NCI-H1417 treated with DMSO at 0.1 percent for 48 hours (cell line): Measurements from ENCODE around the gene DOCK1.

Experiments
- DNase-seq: peaks from one replicate; lab custom pipeline; 2025; lab: John Stamatoyannopoulos, UW

The DOCK1 gene

GRCh38 chr10:127039435-127039834 lies 134.2 kb downstream of the DOCK1 start:
- no peak for DNase-seq

GRCh38 chr10:127040756-127041155 lies 135.5 kb downstream of the DOCK1 start:
- no peak for DNase-seq

- no peak for DNase-seq
Observed at GRCh38 chr10:127041552-127041951, 136.3 kb downstream of the DOCK1 start.

- no peak for DNase-seq
Observed at GRCh38 chr10:127043301-127043700, 138.1 kb downstream of the DOCK1 start.

GRCh38 chr10:127044186-127044585 lies 139.0 kb downstream of the DOCK1 start:
- no peak for DNase-seq

GRCh38 chr10:127046975-127047877 lies 142.0 kb downstream of the DOCK1 start:
- no peak for DNase-seq

GRCh38 chr10:127047878-127048238 lies 142.6 kb downstream of the DOCK1 start:
- DNase-seq, result no peak

- DNase-seq, result no peak
Observed at GRCh38 chr10:127048630-127049029, 143.4 kb downstream of the DOCK1 start.

GRCh38 chr10:127052001-127052400 lies 146.8 kb downstream of the DOCK1 start:
- DNase-seq, result no peak

GRCh38 chr10:127055263-127055662 lies 150.0 kb downstream of the DOCK1 start:
- no peak for DNase-seq

GRCh38 chr10:127059314-127059713 lies 154.1 kb downstream of the DOCK1 start:
- no peak for DNase-seq

GRCh38 chr10:127063762-127064161 lies 158.5 kb downstream of the DOCK1 start:
- no peak for DNase-seq

GRCh38 chr10:127064474-127064873 lies 159.2 kb downstream of the DOCK1 start:
- no peak for DNase-seq

- DNase-seq, result no peak
Observed at GRCh38 chr10:127067542-127068194, 162.4 kb downstream of the DOCK1 start.

GRCh38 chr10:127068485-127068884 lies 163.3 kb downstream of the DOCK1 start:
- DNase-seq, result no peak

GRCh38 chr10:127069436-127069835 lies 164.2 kb downstream of the DOCK1 start:
- DNase-seq, result no peak

- DNase-seq, result no peak
Observed at GRCh38 chr10:127071126-127071525, 165.9 kb downstream of the DOCK1 start.

- DNase-seq, result no peak
Observed at GRCh38 chr10:127073666-127074065, 168.4 kb downstream of the DOCK1 start.

GRCh38 chr10:127079392-127079791 lies 174.2 kb downstream of the DOCK1 start:
- DNase-seq, result no peak

- no peak for DNase-seq
Observed at GRCh38 chr10:127080317-127080716, 175.1 kb downstream of the DOCK1 start.

- no peak for DNase-seq
Observed at GRCh38 chr10:127081851-127082345, 176.7 kb downstream of the DOCK1 start.

GRCh38 chr10:127082651-127083050 lies 177.4 kb downstream of the DOCK1 start:
- DNase-seq, result no peak

- no peak for DNase-seq
Observed at GRCh38 chr10:127085957-127086356, 180.7 kb downstream of the DOCK1 start.
